ENCODE results near the gene LIFR.
A peak's percentile ranks its signal among the peaks of the same experiment; 100 is the strongest.

LIFR gene

GRCh38 chr5:38471709-38472108 is 84.7 kb downstream of the LIFR start:
- no peak for DNase-seq (ENCODE audit: extremely low read depth, low read depth)
- H3K4me3 ChIP-seq (replicated peaks; ENCODE audit: low read depth, low read length), result no peak overlapping the region
- no peak for TF ChIP-seq CTCF (IDR thresholded peaks at IDR 0.05; ENCODE audit: low read depth, low read length, missing control alignments)

- H3K4me3 ChIP-seq (replicated peaks; ENCODE audit: low read depth, low read length), result no peak overlapping the region
Observed at GRCh38 chr5:38469707-38470267, 86.7 kb downstream of the LIFR start.

GRCh38 chr5:38468978-38469706 is 87.3 kb downstream of the LIFR start:
- TF ChIP-seq CTCF (IDR thresholded peaks at IDR 0.05; ENCODE audit: low read depth, low read length, missing control alignments), result no peak
- no peak for DNase-seq (ENCODE audit: extremely low read depth, low read depth)

More at GRCh38 chr5:38469707-38470267, 86.7 kb downstream of the LIFR start:
- no peak for DNase-seq (ENCODE audit: extremely low read depth, low read depth)
- TF ChIP-seq CTCF (IDR thresholded peaks at IDR 0.05; ENCODE audit: low read depth, low read length, missing control alignments), result no peak

GRCh38 chr5:38468202-38468673 is 88.2 kb downstream of the LIFR start:
- no peak for TF ChIP-seq CTCF (IDR thresholded peaks at IDR 0.05; ENCODE audit: low read depth, low read length, missing control alignments)
- H3K4me3 ChIP-seq (replicated peaks; ENCODE audit: low read depth, low read length), result no peak overlapping the region
- peak; percentile 48 for DNase-seq (ENCODE audit: extremely low read depth, low read depth)

More at GRCh38 chr5:38468978-38469706, 87.3 kb downstream of the LIFR start:
- no peak overlapping the region for H3K4me3 ChIP-seq (replicated peaks; ENCODE audit: low read depth, low read length)

GRCh38 chr5:38467353-38468040 is 88.9 kb downstream of the LIFR start:
- H3K4me3 ChIP-seq (replicated peaks; ENCODE audit: low read depth, low read length), result no peak overlapping the region
- DNase-seq (ENCODE audit: extremely low read depth, low read depth), result no peak
- no peak for TF ChIP-seq CTCF (IDR thresholded peaks at IDR 0.05; ENCODE audit: low read depth, low read length, missing control alignments)

GRCh38 chr5:38466424-38467189 is 89.8 kb downstream of the LIFR start:
- TF ChIP-seq CTCF (IDR thresholded peaks at IDR 0.05; ENCODE audit: low read depth, low read length, missing control alignments), result no peak
- H3K4me3 ChIP-seq (replicated peaks; ENCODE audit: low read depth, low read length), result no peak overlapping the region
- DNase-seq (ENCODE audit: extremely low read depth, low read depth), result no peak
